Smooth muscle cell (in vitro differentiated cells): ENCODE measurements around the gene EID3. TPM values are rescaled to one million over a fixed set of nuclear protein-coding genes. Genes with fewer than 3 reads are reported as not detected.

Source experiments
- DNase-seq: peaks from one replicate; lab custom pipeline; 2025; ENCODE audit not compliant: unreplicated experiment; lab: John Stamatoyannopoulos, UW
- H2AFZ ChIP-seq: fragments of 200-600 bp; sonication (generic); 2 replicates; pipeline ENCODE4 v1.6.0; 2016; ENCODE audit warnings: antibody characterized with exemption, low read depth, mild to moderate bottlenecking
- H3F3A ChIP-seq: fragments of 200-600 bp; sonication (generic); 2 replicates; pipeline ENCODE4 v1.6.0; 2017; ENCODE audit warnings: antibody characterized with exemption, low read depth
- H3K27ac ChIP-seq: fragments of 200-600 bp; sonication (generic); 2 replicates; pipeline ENCODE4 v1.5.1; 2016; ENCODE audit warnings: low read depth, mild to moderate bottlenecking
- H3K27me3 ChIP-seq: fragments of 200-600 bp; sonication (generic); 2 replicates; pipeline ENCODE4 v1.6.1; 2016; ENCODE audit warnings: low read depth, mild to moderate bottlenecking
- H3K36me3 ChIP-seq: fragments of 200-600 bp; sonication (generic); 2 replicates; pipeline ENCODE4 v1.5.1; 2016; ENCODE audit warnings: low read depth
- H3K4me1 ChIP-seq: fragments of 200-600 bp; sonication (generic); 2 replicates; pipeline ENCODE4 v1.5.1; 2016; ENCODE audit warnings: low read depth
- H3K4me2 ChIP-seq: fragments of 200-600 bp; sonication (generic); 2 replicates; pipeline ENCODE4 v1.6.0; 2016; ENCODE audit warnings: mild to moderate bottlenecking
- H3K4me3 ChIP-seq: fragments of 200-600 bp; sonication (generic); 2 replicates; pipeline ENCODE4 v1.5.1; 2016; ENCODE audit warnings: mild to moderate bottlenecking
- H3K79me2 ChIP-seq: fragments of 200-600 bp; sonication (generic); 2 replicates; pipeline ENCODE4 v1.6.0; 2016; ENCODE audit warnings: low read depth, mild to moderate bottlenecking
- H3K9ac ChIP-seq: fragments of 200-600 bp; sonication (generic); 2 replicates; pipeline ENCODE4 v1.6.0; 2016; ENCODE audit warnings: low read depth
- H3K9me3 ChIP-seq: fragments of 200-600 bp; sonication (generic); replicated peaks from 2 replicates; pipeline ENCODE4 v1.5.1; 2016; ENCODE audit warnings: low read depth
- H4K20me1 ChIP-seq: fragments of 200-600 bp; sonication (generic); 2 replicates; pipeline ENCODE4 v1.6.0; 2016; ENCODE audit warnings: low read depth
- WGBS: methylation state at CpG from one replicate; pipeline ENCODE4 v1.1.7; 2016; ENCODE audit warnings: low lambda C conversion rate; 5-methylcytosine and 5-hydroxymethylcytosine counted together
- polyA plus RNA-seq: library from polyadenylated mRNA; unstranded; fragments of >200 nt; fragmentation: Nextera tagmentation; extraction: Ambion mirVana; gene quantifications from 2 replicates; pipeline ENCODE4 v1.2.1, GENCODE V29; 2016
- total RNA-seq: library from RNA; depleted of rRNA; stranded (reverse); fragments of >200 nt; gene quantifications from 2 replicates; pipeline ENCODE4 v1.2.3, GENCODE V29; 2014
- TF ChIP-seq, protein P1 (sequence below): fragments of 200-600 bp; sonication (generic); IDR thresholded peaks from 2 replicates; pipeline ENCODE4 v1.5.1; 2017; ENCODE audit warnings: borderline replicate concordance, mild to moderate bottlenecking, antibody characterized with exemption; ENCODE audit not compliant: insufficient read depth, poor library complexity, severe bottlenecking

Gene EID3
- total and polyA plus RNA-seq, 2 experiments from 2014 or later: 1.5 to 4.0 TPM

DNA sequence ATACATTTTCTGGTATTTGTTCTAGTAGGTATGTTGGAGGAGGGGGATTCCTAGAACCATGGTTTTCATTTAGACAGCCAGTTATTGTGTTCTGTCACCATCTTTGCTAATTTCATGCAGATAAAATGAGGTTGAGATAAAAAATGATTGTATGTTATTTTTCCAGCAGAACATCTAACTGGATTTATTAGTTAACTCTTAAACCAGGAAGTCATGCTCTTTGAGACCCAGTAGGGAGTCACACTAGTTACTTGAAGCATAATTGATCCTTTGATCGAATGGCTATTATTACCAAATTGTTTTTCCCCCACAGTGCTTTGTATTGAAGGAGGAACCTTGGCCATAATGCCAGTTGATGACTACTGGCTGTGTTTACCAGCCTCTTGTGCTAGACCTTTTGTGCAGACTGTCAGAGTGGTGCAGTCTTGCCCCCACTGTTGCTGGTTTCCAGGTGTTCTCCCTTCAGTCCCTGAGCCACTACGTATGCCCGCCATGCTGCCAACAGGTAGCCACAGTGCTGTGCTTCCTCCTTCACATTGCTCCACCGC is 6.0 kb downstream of the EID3 start:
- Histone ChIP-seq H3K9ac (no peak overlapping the region), H3K79me2 (peaks cover 62% of the 10 kb centered on the region), H2AFZ (no peak overlapping the region), H4K20me1 (peaks cover 71% of the 10 kb centered on the region), H3F3A (no peaks in the 10 kb centered on the region), H3K4me1 (no peaks in the 10 kb centered on the region), H3K9me3 (no peaks in the 10 kb centered on the region), H3K36me3 (peaks cover 26% of the 10 kb centered on the region), H3K27me3 (no peaks in the 10 kb centered on the region), H3K4me2 (no peak overlapping the region), H3K27ac (no peak overlapping the region), H3K4me3 (no peak overlapping the region)
- TF ChIP-seq, protein P1, sequence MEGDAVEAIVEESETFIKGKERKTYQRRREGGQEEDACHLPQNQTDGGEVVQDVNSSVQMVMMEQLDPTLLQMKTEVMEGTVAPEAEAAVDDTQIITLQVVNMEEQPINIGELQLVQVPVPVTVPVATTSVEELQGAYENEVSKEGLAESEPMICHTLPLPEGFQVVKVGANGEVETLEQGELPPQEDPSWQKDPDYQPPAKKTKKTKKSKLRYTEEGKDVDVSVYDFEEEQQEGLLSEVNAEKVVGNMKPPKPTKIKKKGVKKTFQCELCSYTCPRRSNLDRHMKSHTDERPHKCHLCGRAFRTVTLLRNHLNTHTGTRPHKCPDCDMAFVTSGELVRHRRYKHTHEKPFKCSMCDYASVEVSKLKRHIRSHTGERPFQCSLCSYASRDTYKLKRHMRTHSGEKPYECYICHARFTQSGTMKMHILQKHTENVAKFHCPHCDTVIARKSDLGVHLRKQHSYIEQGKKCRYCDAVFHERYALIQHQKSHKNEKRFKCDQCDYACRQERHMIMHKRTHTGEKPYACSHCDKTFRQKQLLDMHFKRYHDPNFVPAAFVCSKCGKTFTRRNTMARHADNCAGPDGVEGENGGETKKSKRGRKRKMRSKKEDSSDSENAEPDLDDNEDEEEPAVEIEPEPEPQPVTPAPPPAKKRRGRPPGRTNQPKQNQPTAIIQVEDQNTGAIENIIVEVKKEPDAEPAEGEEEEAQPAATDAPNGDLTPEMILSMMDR: no peak
- 100% methylated on average over 4 of the region's 4 CpGs for WGBS
- no peak for DNase-seq

DNA sequence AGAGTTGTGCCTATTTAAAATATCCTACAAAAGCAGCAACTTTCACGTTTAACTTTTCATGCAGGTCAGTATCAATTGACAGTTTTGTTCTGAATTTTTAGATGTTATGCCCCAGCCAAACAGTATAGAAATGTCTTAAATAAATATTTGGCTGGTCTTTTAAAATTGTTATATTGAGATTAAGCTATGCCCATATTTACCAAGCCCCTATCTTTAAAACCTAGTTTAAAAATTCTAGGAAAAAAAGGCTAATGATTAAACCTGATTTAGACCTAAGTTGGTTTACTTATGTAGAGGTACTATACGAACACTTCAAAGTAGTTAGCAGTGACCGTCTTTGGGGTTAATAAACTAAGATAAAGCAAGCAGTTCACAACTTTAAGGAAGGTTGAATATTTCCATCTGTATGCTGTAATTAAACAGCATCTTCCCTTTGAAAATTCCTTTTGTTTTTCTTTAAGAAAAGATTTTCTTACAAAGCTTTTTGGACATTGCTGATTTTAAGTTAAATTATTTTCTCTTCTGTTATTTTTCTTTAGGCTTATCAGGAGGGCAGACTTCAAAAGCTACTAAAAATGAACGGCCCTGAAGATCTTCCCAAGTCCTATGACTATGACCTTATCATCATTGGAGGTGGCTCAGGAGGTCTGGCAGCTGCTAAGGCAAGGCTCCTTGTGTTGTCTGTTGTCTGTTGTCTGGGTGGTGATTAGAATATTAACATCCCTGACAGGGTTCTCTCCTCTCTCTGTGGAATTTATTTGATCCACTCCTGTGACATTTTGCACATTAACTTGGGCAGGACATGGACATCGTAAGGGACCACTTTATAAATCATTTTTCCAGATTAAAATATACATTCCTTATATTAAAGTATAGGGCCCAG is 7.5 kb downstream of the EID3 start:
- H3K4me2 ChIP-seq: no peak overlapping the region
- H4K20me1 ChIP-seq: peaks cover 57% of the 10 kb centered on the region
- H3K4me3 ChIP-seq: no peak overlapping the region
- H2AFZ ChIP-seq: no peak overlapping the region
- H3K9me3 ChIP-seq: no peaks in the 10 kb centered on the region
- H3F3A ChIP-seq: no peaks in the 10 kb centered on the region
- H3K27me3 ChIP-seq: no peaks in the 10 kb centered on the region
- TF ChIP-seq, protein P1: no peak
- H3K4me1 ChIP-seq: no peaks in the 10 kb centered on the region
- no peak overlapping the region for H3K27ac ChIP-seq
- peaks cover 48% of the 10 kb centered on the region for H3K79me2 ChIP-seq
- no peak overlapping the region for H3K9ac ChIP-seq
- H3K36me3 ChIP-seq: peaks cover 26% of the 10 kb centered on the region
- DNase-seq: no peak
- WGBS: 85% methylated on average over 5 of the region's 5 CpGs

DNA sequence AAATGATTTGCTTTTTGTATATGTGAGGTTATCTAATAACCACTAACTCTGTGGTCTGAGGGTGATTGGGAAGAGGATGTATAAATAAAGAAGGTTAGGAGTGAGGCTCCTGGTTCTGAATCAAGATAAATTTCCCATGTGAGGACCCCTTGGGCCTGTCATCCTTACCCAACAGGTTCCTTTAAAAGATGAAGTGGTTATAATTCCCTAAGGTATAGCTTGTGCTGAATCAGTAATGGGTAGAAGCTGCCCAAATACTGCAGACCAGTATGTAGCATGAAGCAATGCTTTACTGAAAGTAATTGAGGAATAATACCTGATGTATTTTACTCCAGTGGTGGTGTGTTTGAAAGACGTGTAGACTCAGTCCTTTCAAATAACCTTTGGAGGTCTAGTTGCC is 8.7 kb downstream of the EID3 start:
- no peak overlapping the region for H3K4me2 ChIP-seq
- no peak overlapping the region for H3K27ac ChIP-seq
- peaks cover 37% of the 10 kb centered on the region for H3K79me2 ChIP-seq
- no peaks in the 10 kb centered on the region for H3K27me3 ChIP-seq
- no peak overlapping the region for H3K4me3 ChIP-seq
- H3K9me3 ChIP-seq: no peaks in the 10 kb centered on the region
- TF ChIP-seq, protein P1: no peak
- peaks cover 26% of the 10 kb centered on the region for H3K36me3 ChIP-seq
- no peaks in the 10 kb centered on the region for H3K4me1 ChIP-seq
- no peak overlapping the region for H3K9ac ChIP-seq
- no peak overlapping the region for H2AFZ ChIP-seq
- no peak for DNase-seq
- H4K20me1 ChIP-seq: peaks cover 46% of the 10 kb centered on the region
- 100% methylated on average over 1 of the region's 1 CpG for WGBS
- H3F3A ChIP-seq: no peaks in the 10 kb centered on the region
